Keratinocyte (primary cell): Measurements from ENCODE around the gene TANGO2.

ENCODE experiments used
- CTCF ChIP-seq, 3 experiments: IDR thresholded peaks in 1 of 3; conservative IDR thresholded peaks in 1 of 3; optimal IDR thresholded peaks in 1 of 3; 2 replicates in 2 of 3; 3 replicates in 1 of 3; pipeline versions ENCODE3 to v1.5.1; 2011; ENCODE audit warnings: low read length in 3 of 3, mild to moderate bottlenecking in 3 of 3, moderate library complexity in 2 of 3, control low read depth in 1 of 3, inconsistent platforms in 1 of 3; ENCODE audit not compliant: insufficient read depth in 2 of 3; ENCODE audit errors: extremely low read depth in 1 of 3
- EZH2 ChIP-seq: IDR thresholded peaks from one replicate; pipeline ENCODE4 v1.6.1; 2012; ENCODE audit warnings: inconsistent platforms, mild to moderate bottlenecking, low read length, moderate library complexity

DNA sequence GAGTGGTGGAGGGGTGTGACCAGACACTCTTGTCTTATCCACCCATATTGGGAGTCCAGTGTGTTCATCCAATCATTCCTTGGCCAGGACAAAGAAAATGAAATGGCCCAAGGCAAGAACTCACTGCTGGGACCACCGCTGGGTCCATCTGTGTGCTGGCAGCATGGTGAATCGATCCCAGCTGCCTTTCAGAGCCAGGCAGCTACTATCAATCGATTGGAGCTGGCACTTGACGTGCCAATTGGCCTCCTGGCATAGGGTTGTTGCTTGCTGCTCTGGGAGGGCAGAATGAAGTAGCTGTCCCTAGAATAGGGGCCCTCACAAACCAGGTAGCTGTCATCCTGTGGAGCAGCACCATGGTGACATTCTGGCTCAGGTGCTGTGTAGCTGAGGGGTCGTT is 2.9 kb upstream of the TANGO2 start:
- TF ChIP-seq CTCF (optimal IDR thresholded peaks at IDR 0.05 in 1 of 3, IDR thresholded peaks at IDR 0.05 in 1 of 3, conservative IDR thresholded peaks at IDR 0.05 in 1 of 3; ENCODE audit: extremely low read depth in 1 of 3, insufficient read depth in 2 of 3, low read length in 3 of 3) (no peak), EZH2 (no peak)
